ENCODE measurements around the gene MAP3K14.

The MAP3K14 gene

DNA sequence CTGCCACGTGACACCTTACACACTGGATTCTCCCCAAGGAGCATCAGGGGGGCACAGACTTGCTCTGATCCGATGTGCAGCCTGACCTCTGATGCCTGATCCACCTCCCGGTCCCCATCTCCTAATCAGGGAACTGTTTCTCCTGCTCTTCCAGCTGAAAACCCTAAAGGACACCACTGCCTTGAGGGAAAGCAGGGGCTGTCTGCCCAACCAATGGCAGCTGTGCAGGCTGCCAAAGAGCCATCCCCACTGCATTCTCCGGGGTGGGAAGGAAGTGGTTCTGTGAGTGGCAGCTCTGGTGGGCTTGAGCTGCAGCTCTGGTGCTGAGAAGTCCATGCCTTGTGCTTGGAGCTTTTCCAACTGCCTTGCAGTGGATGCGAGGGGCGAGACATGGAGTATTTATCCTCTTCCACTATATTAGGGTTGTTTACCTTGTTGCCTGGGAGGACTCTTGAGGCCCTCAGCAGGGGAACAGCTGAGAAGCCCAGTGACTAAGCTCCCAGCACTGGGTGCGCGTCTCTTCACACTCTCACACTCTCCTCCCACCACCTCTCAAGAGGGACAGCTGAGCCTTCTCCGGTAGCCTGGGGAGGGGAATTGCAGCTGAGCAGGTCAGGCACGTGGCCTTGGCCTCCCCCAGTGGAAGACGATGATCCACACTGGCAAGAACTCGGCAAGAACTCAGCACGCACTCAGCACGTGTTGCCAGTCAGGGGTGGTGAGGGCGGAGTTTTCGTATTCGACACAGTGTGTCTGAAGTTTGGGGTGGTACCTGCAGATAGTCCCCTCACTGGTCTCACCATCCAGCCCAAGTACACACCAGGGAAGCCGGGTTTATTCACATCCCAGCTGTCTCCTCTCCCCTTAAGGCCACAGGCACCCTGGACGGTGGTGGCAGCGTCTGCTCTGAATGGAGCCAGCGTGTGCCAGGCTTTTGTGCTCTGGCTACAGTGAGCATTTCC, 33.9 kb downstream of the MAP3K14 start:
- no peak for DNase-seq (ENCODE audit: low spot score)

DNA sequence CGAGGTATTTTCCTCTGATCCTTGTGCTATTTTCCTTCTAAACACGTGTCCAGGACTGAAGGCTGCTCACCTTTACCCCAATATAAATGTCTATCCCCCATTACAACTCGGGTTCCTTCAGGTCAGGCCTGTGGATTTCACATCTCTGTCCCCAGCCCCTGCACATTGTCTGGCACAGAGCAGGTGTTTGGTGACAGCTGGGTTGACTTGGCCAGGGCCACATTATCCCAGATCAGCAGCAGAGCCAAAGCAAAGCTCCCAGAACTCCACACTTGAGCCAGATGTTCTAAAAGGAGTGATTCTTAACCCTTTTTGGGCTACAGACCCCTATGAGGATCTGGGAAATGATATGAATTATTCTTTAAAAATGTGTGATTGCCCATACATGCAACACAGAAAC, 36.9 kb downstream of the MAP3K14 start:
- DNase-seq (ENCODE audit: low spot score), result no peak

DNA sequence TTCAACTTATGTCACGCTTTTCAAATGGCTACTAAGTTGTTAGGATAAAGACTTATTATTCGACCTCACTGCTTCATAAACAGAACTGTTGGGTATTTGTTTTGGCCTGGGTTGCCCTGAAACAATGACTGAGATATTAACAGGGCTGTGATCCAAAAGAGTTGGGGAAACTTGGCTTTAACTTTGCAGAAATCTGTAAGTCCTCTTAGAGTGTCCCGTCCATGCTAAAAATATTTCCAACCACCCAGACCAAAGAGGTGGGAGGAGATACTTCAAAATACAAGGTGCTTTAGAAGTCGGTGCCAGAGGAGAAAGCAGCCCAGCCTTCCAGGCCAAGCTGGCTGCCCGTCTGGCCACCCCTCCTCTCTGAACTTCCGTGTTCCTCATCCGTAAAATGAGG, 38.8 kb downstream of the MAP3K14 start:
- no peak for DNase-seq (ENCODE audit: low spot score)

DNA sequence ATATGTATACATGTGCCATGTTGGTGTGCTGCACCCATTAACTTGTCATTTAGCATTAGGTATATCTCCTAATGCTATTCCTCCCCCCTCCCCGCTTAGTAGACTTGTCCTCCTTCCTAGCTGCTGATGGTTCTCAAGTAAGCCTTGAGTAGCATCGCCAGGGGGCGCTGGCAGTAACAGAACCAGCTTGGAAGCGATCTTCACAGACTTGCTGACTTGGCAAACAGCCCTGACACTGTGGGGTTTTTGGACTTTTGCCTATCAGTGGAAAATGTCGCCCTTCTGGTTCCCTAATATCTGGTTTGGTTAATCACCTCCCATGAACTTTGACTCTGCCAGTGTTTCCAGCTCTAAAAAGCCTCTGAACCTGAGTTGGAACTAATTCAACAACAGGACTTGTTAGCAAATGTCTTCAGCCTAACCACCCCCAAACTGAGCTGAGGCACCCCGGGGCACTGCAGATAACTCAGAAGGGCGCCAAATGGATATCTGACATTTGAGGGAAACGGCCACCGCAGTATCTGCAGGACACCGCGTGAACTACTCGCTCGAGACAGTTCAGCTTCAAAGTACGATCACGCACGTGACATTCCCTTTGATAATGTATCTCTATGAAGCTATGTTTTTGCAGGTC, 39.5 kb downstream of the MAP3K14 start:
- peak; percentile 83 for DNase-seq (ENCODE audit: low spot score)

DNA sequence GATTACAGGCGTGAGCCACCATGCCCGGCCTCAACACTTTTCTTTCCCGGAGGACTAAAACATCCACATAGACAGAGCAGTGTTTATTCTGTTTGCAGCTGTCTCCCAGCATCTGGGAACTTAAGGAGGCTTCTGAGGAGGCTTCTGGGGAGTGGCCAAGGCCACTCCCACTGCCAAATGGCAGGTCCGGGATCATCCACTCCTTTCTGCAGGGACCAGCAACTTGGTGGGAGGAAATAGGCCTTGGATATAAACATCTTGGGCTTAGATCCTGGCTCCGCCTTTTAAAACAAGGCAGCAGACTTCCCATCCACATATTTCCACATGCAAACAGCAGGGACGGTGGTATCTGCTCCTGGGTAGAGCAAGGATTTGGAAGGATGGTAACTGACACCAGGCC, 40.8 kb downstream of the MAP3K14 start:
- DNase-seq (ENCODE audit: low spot score), result no peak

DNA sequence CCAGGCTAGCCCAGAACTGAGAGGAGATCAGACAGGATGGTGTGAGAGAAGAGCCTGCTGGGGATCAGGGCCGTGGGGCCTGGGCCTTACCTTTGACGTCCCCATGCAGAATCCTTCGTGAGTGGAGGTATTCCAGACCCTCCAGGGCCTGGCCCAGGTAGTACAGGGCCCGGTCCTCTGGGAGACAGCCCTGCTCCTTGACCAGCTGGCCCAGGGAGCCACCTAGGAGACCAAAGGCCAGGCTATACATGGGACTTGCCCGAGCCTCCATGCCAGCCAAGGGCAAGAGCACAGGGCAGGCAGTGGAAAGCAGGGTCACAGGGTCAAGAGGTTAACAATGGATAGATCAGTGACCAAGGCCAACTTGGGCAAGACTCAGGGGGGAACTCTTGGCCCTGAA, 42.8 kb downstream of the MAP3K14 start:
- DNase-seq (ENCODE audit: low spot score), result no peak

DNA sequence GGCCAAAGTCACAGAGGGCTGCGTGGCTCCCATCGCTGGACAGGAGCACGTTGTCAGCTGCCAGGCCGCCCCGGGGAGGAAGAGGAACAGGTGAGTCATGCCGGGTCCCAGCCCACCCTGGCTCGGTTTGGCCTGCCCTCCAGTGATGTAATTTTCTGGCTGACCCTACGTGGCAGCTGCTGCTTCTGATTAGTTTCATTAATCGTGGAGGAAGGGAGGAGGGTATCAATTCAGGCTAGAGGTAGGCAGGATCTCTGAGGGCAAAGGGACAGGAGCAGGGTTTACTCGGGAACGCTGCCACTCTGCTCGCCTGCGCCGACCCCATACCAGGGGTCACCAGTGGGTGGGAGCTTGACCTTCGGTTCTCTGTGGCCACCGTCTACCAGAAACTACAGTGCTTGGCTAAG, 43.3 kb downstream of the MAP3K14 start:
- no peak for DNase-seq (ENCODE audit: low spot score)

DNA sequence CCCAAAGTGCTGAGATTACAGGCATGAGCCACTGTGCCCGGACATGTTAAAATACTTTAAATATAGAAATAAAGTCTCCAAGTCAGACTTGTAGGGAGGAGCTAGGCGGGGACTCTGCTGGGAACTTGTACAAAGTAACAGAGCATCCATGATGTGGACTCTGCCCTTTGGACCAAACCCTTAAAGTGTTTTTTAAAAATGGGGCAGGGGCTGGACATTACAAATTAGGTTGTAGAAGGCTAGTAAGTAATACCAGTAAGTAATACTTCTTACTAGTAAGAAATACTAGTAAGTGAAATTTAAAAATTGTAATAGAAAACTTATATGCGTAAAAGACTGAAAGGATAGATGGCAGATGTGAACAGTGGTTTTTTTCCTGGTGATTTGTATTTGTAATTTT, 45.2 kb downstream of the MAP3K14 start:
- DNase-seq (ENCODE audit: low spot score), result no peak

DNA sequence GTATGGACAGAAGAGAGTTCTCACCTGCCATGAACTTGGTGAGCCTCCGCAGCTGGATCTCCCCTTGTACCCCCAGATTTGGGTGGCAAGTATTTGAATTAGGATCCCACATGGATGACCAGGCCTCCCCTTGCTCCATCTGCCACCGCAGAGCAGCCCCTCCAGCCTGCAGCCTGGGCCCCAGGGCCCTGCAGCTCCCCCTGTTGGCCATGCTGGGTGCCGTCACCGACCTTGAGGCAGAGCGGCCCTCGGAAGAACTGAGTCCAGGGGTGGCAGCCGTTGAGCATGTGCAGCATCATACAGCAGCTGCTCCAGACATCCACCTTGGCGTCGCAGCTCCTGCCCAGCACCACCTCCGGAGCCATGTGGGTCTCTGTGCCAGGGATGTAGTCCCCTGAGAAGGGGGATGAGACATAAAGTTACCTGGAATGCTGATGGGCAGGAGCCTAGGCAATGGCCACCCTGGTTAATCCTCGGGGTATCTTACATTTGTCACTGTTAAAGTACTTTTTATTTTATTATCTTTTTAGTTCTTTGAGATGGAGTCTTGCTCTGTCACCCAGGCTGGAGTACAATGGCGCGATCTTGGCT, 45.9 kb downstream of the MAP3K14 start:
- no peak for DNase-seq (ENCODE audit: low spot score)

DNA sequence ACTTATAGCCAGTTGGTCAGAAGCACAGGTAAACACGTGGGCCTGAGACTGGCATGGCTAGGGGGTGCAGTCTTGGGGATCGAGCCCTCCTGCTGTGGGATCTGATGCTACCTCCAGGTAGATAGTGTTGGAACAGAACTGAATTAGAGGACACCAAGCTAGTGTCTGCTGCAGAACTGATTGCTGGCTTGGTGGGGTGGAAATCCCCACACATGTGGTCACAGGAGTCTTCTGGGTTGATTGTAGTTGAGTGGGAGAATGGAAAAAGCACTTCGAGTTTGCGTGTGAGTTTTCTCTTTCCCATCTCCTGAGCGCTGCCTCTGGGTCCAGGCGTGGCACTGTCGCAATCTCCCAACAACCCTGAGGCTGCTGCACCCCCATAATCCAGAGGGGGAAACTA, 46.9 kb downstream of the MAP3K14 start:
- DNase-seq (ENCODE audit: low spot score), result no peak

DNA sequence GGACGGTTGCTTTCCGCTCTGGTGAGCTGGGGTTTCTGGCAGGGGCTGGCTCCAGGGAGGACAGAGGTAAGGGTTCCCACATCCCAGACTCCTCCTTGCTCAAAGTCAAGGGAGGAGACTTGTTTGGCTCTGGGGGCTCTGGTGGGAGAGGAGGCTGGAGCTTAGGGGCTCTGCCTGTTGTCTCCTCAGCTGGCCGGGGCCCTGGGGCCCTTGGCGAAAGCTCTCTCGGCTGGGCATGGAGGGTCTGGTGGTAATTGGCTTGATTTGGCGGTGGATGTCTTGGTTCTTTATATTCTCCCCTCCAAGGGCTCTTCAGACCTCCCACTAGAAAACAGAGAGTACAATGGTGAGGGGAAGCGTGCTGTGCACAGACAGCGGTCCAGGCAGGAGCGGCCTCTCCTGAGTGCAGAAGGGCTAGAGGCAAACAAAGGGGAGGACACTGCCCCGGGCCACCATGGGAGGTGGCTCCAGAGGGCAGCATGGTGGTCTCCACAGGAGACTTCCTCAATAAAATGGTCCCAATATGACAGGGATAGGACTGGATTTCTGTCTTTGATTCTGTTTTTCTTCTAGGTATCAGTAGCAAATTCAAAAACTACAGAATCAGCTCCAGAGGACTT, 49.3 kb downstream of the MAP3K14 start:
- no peak for DNase-seq (ENCODE audit: low spot score)

DNA sequence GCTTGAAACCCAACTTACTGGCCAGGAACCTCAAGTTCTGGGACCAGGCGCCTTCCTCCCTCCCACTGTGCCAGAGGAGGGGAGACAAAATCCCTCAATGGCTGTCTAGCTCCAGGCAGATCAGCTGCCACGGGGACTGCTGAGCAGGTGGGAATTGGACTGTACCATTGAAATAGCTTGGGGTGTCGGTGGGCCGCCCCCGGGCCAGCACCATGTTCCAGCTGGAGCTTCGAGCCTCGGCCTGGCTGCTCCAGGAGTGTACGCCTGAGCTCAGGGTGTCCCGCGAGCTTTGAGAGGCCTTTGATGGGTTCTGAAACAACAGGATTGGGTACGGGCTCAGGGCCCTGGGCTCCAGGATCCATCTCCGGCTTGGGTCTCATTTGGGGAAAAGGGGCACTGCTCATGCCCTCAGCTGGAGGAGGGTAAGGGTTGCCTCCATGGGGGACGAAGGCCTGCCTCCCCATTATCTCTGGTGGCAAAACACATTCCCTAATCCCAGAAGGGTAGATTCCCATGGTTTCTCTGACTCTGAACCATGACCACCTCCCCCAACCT, 50.4 kb downstream of the MAP3K14 start:
- no peak for DNase-seq (ENCODE audit: low spot score)

DNA sequence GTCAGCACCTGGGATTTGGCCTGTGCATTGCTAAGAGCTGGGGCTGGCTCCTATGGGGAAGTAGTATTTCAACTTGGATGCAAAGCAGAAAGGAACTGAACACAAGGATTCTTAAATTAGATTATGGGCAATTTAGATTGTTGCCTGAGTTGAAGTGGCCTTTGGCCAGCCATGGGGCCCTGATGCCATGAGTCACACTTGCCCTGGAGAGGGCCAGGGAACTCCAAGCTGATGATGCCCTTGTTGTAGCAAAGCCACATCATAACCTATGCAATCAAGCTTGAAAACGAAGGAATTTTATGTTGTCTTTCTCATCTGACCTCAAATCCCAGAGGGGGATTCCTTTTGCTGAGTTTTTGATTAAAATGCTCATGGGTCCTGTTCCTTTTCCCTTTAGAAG, 51.0 kb downstream of the MAP3K14 start:
- peak; percentile 94 for DNase-seq (ENCODE audit: low spot score)

DNA sequence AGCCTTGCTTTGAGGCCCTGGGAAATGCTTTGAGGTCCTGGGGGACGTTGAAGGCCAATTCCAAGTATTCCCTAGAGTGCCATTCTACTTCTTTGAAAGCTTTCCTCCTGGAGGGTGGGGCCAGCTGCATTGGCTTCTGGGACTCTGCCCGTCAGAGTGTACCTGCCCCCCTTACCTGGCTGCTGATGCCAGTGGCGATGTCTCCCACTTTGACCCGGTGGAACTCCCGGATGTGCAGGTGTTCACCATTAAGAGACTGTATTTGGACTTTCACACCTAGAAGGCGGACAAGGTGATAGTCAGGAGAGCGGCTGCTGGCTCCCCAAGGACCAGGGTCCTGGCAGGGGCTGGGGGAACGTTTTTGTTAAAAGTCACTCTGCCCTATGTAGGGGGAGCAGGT, 51.8 kb downstream of the MAP3K14 start:
- no peak for DNase-seq (ENCODE audit: low spot score)

DNA sequence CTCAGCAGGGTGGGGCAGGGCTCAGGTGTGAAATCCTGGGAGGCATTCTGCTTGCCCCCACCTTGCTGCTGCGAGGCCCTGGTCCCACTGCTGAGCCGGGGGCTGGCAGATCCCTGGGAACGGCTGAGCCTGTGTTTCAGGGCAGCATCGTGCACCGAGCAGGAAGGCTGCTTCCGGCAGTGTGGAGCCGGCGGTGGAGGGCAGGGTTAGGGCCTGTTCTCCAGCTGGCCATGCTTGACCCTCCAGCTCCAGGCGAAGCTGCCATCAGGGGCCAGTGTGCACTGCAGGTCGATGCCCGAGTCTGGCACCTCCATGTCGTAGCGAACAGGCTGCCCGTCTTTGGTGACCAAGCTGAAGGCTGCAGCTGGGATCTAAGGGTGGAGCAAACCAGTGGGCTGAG, 52.4 kb downstream of the MAP3K14 start:
- DNase-seq (ENCODE audit: low spot score), result no peak

DNA sequence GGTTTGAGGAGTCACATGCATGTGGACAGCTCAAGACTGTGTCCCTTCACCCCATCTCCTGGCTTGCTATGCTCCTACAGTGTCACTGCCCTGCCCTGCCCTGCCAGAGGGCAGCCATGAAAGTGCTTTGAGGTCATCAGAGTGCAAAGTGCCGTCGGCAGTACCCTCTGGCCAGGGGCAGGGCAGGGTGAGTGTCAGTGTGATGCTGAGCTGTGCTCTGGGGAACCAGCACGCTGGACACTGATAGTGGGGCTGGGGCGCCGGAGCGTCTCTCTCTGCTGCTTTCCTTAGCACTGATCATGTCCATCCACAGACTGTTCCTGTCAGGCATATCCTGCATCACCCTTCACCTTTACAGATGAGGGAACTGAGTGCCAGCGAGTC, 53.4 kb downstream of the MAP3K14 start:
- DNase-seq (ENCODE audit: low spot score), result no peak

DNA sequence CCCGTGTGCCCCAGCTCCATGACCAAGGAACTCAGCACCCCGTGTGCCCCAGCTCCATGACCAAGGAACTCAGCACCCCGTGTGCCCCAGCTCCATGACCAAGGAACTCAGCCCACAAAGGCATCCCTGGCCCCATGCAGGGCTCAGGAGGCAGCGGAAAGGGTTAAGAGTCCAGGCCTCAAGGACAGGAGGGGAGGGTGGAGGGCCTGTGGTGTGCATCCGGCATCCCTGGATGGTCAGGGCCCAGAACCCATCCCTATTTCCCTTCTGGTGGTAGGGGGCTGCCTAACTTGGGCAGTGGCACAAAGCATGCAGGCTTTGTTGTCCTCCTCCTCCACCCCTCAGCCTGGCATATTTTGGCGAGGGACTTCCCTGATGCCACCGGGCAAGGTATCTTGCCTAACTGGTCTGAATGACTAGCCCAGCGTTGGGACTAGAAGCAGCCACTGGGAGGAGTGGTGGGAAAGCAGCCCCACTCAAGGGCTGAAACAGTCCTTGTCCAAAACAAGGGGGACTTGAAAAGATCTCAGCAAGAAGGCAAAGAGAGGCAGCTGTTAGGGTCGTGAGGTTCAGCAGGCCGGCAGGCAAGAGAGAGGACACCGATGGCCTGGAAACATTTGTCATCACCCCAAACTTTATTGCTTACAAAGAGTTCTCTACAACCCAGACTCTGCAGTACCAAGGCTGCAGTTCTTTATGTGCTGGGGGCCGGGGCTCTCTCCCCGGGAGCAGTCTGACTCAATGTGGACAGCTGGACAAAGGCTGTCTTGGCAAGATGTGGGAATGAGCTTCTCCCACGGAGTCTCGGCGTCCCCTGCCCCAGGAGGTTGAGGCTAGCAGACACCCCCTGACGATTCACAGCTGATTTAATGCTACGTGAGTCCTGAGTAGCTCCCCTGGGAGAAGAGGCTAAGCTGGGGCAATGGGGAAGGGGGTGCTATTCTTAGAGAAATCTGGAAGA, 54.0 kb downstream of the MAP3K14 start:
- peak; percentile 40 for DNase-seq (ENCODE audit: low spot score)

DNA sequence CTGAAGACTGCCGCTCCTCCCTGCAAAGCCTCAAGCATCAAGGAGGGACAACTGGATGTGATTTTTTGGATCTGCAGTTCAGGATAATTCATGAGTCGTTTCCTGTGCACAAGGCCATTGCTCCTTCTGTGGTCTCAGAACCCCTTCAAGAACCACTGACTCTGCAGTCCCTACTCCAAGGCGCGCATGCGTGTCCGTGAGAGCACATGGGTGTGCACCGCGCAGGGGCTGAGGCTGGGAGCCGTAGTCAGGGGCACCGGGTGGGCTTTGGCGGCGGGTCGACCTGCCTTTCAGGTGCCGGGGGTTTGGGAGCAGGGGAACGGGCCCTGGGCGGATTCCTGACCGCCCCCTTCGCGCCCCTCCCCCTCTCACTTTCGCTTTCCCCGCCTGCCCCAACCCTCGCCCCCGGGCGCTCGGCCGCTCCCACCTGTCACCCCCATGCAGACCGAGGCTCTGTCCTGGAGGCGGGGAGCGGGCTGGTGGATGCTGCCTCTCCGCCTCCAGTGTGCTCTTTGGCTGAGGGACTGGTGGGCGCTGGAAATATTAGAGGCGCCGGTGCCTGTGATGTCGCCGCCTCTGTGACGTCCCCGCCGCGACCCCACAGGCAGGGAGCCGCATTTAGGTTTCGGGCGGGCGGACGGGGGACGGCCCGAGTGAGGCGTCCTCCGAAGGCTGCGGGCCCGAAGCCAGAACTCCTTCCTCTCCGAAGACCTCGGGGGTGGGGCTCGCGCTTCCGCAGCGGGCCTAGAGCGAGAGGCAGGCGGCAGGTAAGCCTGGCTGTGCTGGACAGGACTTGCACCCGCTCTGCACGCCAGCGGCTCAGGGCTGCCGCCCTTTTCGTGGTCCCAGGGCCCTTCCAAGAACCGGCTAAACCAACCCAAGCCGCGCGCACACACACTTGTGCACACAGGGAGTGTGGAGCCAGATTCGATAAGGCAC, 55.0 kb downstream of the MAP3K14 start, which contains the start of gene SPATA32:
Gene SPATA32 (minus strand): TSS at position 518 of the 939 bp plus-strand sequence. CDS start 78 bp downstream, at position 440.
- no peak for DNase-seq (ENCODE audit: low spot score)

DNA sequence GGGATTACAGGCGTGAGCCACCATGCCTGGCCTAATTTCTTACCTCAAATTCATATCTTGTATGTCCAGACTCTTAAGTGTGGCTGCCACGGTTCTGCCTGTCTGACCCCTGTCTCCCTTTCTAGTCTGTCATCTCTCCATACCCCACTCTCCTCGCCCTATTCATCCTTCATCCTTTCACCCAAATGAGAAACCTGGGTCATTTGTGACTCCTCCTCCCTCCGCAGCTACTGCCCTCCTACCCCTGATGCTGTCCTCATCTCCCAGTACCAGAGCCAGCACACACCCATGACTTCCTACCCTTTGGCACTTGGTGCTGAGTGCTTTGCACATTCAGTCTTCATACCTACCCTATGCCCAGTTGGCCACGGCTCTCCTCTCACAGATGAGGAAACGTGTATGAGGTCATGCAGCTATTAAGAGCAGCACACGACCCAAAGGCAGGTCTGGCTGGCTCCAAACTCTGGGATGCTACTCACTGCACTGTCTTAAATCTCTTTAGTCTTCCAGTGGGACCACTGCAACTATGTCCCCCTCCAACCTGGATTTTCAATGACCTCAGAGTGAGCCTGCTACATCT, 56.5 kb downstream of the MAP3K14 start:
- no peak for DNase-seq (ENCODE audit: low spot score)

DNA sequence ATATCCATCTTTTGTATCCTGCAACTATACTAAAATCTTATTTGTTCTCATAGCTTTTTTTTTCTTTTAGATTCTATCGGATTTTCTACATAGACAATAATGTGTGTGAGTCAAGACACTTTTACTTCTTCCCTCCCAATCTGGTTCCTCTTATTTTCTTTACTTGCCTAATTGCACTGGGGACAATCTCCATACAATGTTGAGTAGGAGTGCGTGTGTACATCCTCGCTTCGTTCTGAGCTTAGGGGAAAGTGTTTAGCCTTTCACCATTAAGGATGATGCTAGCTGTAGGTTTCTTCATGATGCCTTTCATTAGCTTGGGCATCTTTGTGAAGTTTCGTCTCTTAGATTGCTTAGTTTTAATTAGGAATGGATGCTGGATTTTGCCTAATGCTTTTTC, 57.8 kb downstream of the MAP3K14 start:
- no peak for DNase-seq (ENCODE audit: low spot score)
